MM.1S (cell line): Measurements from ENCODE around the gene TMPRSS6.

Source experiments
- DNase-seq: peaks from one replicate; pipeline ENCODE4 v3.0.0-alpha.2; 2015
- H2AFZ ChIP-seq: fragments of 300-600 bp; sonication (generic); 2 replicates; pipeline ENCODE4 v1.6.0; 2016; ENCODE audit warnings: antibody characterized with exemption, low read length
- H3F3A ChIP-seq: fragments of 300-600 bp; sonication (generic); 2 replicates; pipeline ENCODE4 v1.6.1; 2016; ENCODE audit warnings: mild to moderate bottlenecking, antibody characterized with exemption, low read length, moderate library complexity, mixed read lengths; ENCODE audit not compliant: insufficient read depth
- H3K27ac ChIP-seq: fragments of 300-600 bp; sonication (generic); 2 replicates; pipeline ENCODE4 v1.5.1; 2016; ENCODE audit warnings: mild to moderate bottlenecking, low read length
- H3K27me3 ChIP-seq: fragments of 300-600 bp; sonication (generic); replicated peaks from 2 replicates; pipeline ENCODE4 v1.6.0; 2016; ENCODE audit warnings: low read length; ENCODE audit not compliant: insufficient read depth
- H3K36me3 ChIP-seq: fragments of 300-600 bp; sonication (generic); replicated peaks from 2 replicates; pipeline ENCODE4 v1.6.1; 2016; ENCODE audit warnings: mild to moderate bottlenecking, low read length, mixed read lengths; ENCODE audit not compliant: insufficient read depth
- H3K4me1 ChIP-seq: fragments of 300-600 bp; sonication (generic); 2 replicates; pipeline ENCODE4 v1.6.1; 2016; ENCODE audit warnings: low read length, mixed read lengths
- H3K4me2 ChIP-seq: fragments of 300-600 bp; sonication (generic); 2 replicates; pipeline ENCODE4 v1.6.0; 2016; ENCODE audit warnings: low read depth, low read length
- H3K4me3 ChIP-seq: fragments of 300-600 bp; sonication (generic); 2 replicates; pipeline ENCODE4 v1.5.1; 2016; ENCODE audit warnings: low read length, mixed read lengths
- H3K79me2 ChIP-seq: fragments of 300-600 bp; sonication (generic); 2 replicates; pipeline ENCODE4 v1.6.1; 2016; ENCODE audit warnings: mixed run types, low read length, mixed read lengths
- H3K9ac ChIP-seq: fragments of 300-600 bp; sonication (generic); 2 replicates; pipeline ENCODE4 v1.6.1; 2016; ENCODE audit warnings: low read length, mixed read lengths
- H3K9me2 ChIP-seq: fragments of 300-600 bp; sonication (generic); replicated peaks from 2 replicates; pipeline ENCODE4 v1.6.1; 2016; ENCODE audit warnings: mild to moderate bottlenecking, low read length, mixed read lengths; ENCODE audit not compliant: insufficient read depth
- H3K9me3 ChIP-seq: fragments of 300-600 bp; sonication (generic); replicated peaks from 2 replicates; pipeline ENCODE4 v1.6.1; 2016; ENCODE audit warnings: mild to moderate bottlenecking, low read length, mixed read lengths; ENCODE audit not compliant: insufficient read depth
- H4K20me1 ChIP-seq: fragments of 300-600 bp; sonication (generic); 2 replicates; pipeline ENCODE4 v1.6.1; 2016; ENCODE audit warnings: mild to moderate bottlenecking, low read length, moderate library complexity, mixed read lengths; ENCODE audit not compliant: insufficient read depth
- EZH2 ChIP-seq: fragments of 300-600 bp; sonication (generic); optimal IDR thresholded peaks from 2 replicates; pipeline ENCODE3; 2017; ENCODE audit warnings: low read depth, mild to moderate bottlenecking, antibody characterized with exemption, low read length, mixed read lengths
- EZH2phosphoT487 ChIP-seq: fragments of 300-600 bp; sonication (generic); IDR thresholded peaks from 2 replicates; pipeline ENCODE4 v1.6.1; 2018; ENCODE audit warnings: antibody characterized with exemption, low read length
- TF ChIP-seq, protein P1 (sequence below): fragments of 300-600 bp; sonication (generic); IDR thresholded peaks from 2 replicates; pipeline ENCODE4 v1.5.1; 2016; ENCODE audit warnings: antibody characterized with exemption, low read length, mixed read lengths

The TMPRSS6 gene

DNA sequence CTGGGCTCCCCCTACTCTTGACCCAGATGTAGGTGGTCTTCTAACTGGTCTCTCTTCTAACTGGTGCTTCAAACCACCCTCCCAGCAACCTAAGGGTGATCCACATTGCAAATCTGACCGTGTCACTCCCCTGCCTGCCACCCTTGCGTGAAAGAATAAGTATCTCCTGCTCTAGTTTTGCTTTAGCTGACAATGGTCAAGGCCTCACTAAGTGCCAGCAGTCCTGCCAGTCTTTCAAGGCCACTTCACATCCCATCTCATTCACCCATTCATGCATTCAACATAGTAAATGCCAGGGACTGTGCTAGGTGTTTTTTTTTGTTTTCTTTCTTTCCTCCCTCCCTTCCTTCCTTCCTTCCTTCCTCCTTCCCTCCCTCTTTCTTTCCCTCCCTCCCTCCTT, 60.3 kb downstream of the TMPRSS6 start:
- H3K79me2 ChIP-seq: no peaks in the 10 kb centered on the region
- no peak overlapping the region for H3K4me3 ChIP-seq
- H3K4me2 ChIP-seq: no peak overlapping the region
- no peak overlapping the region for H2AFZ ChIP-seq
- H3K27me3 ChIP-seq: peaks cover 15% of the 10 kb centered on the region
- no peaks in the 10 kb centered on the region for H3K36me3 ChIP-seq
- H3K27ac ChIP-seq: no peak overlapping the region
- H3K9ac ChIP-seq: no peak overlapping the region
- H3K9me2 ChIP-seq: no peaks in the 10 kb centered on the region
- H4K20me1 ChIP-seq: no peaks in the 10 kb centered on the region
- no peaks in the 10 kb centered on the region for H3K9me3 ChIP-seq
- 0 out of 2 replicates have a peak, but pooled peaks cover 4% of the 10 kb centered on the region for H3K4me1 ChIP-seq
- no peaks in the 10 kb centered on the region for H3F3A ChIP-seq
- no peak for DNase-seq
- TF ChIP-seq, protein P1, sequence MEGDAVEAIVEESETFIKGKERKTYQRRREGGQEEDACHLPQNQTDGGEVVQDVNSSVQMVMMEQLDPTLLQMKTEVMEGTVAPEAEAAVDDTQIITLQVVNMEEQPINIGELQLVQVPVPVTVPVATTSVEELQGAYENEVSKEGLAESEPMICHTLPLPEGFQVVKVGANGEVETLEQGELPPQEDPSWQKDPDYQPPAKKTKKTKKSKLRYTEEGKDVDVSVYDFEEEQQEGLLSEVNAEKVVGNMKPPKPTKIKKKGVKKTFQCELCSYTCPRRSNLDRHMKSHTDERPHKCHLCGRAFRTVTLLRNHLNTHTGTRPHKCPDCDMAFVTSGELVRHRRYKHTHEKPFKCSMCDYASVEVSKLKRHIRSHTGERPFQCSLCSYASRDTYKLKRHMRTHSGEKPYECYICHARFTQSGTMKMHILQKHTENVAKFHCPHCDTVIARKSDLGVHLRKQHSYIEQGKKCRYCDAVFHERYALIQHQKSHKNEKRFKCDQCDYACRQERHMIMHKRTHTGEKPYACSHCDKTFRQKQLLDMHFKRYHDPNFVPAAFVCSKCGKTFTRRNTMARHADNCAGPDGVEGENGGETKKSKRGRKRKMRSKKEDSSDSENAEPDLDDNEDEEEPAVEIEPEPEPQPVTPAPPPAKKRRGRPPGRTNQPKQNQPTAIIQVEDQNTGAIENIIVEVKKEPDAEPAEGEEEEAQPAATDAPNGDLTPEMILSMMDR: no peak
- TF ChIP-seq EZH2phosphoT487: no peak
- TF ChIP-seq EZH2: no peak

GRCh38 chr22:37048133-37048532, 61.4 kb downstream of the TMPRSS6 start:
- H3K9me2 ChIP-seq: no peaks in the 10 kb centered on the region
- no peaks in the 10 kb centered on the region for H3K36me3 ChIP-seq
- H3K27ac ChIP-seq: no peak overlapping the region
- H3K79me2 ChIP-seq: no peaks in the 10 kb centered on the region
- H4K20me1 ChIP-seq: no peaks in the 10 kb centered on the region
- H3K9ac ChIP-seq: no peak overlapping the region
- no peak overlapping the region for H2AFZ ChIP-seq
- H3F3A ChIP-seq: no peaks in the 10 kb centered on the region
- no peak for DNase-seq
- no peak overlapping the region for H3K4me3 ChIP-seq
- peaks cover 15% of the 10 kb centered on the region for H3K27me3 ChIP-seq
- no peak overlapping the region for H3K4me2 ChIP-seq
- no peaks in the 10 kb centered on the region for H3K9me3 ChIP-seq
- no peak for TF ChIP-seq EZH2
- TF ChIP-seq EZH2phosphoT487: no peak
- TF ChIP-seq, protein P1: no peak
- 0 out of 2 replicates have a peak, but pooled peaks cover 6% of the 10 kb centered on the region for H3K4me1 ChIP-seq

GRCh38 chr22:37047006-37047405, 62.5 kb downstream of the TMPRSS6 start:
- Histone ChIP-seq H3K27me3 (peaks cover 15% of the 10 kb centered on the region), H3K36me3 (no peaks in the 10 kb centered on the region), H3K9me2 (no peaks in the 10 kb centered on the region), H3F3A (no peaks in the 10 kb centered on the region), H3K4me3 (no peak overlapping the region), H3K9ac (no peak overlapping the region), H3K9me3 (no peaks in the 10 kb centered on the region), H3K4me2 (no peak overlapping the region), H3K79me2 (no peaks in the 10 kb centered on the region), H2AFZ (no peak overlapping the region), H3K27ac (no peak overlapping the region), H4K20me1 (no peaks in the 10 kb centered on the region), H3K4me1 (0 out of 2 replicates have a peak, but pooled peaks cover 6% of the 10 kb centered on the region)
- TF ChIP-seq EZH2 (no peak), EZH2phosphoT487 (no peak)
- TF ChIP-seq, protein P1: no peak
- no peak for DNase-seq
